ENCODE data around the gene DNAAF6.

DNA sequence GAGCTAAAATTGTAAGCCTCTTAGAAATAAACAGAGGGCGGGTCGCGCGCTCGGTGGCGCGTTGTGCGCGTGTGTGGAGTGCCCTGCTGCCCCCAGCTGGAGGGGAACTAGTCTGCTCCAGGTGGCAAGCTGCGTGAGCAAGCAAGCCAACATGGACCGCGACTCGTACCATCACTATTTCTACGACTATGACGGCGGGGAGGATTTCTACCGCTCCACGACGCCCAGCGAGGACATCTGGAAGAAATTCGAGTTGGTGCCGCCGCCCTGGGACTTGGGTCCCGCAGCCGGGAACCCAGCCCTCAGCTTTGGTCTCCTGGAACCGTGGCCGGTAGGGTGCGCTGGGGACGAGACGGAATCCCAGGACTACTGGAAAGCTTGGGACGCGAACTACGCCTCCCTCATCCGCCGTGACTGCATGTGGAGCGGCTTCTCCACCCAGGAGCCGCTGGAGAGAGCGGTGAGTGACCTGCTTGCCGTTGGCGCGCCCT lies 66.1 kb downstream of the DNAAF6 start:
- no peak for TF ChIP-seq CTCF (conservative IDR thresholded peaks at IDR 0.05; ENCODE audit: low read length)
- TF ChIP-seq EZH2phosphoT487 (IDR thresholded peaks at IDR 0.05; ENCODE audit: borderline replicate concordance) = no peak

All from Loucy (cell line).